HG03442 (cell line): ENCODE measurements around the gene KLF9.

ENCODE experiments used
- ATAC-seq: cut with Tn5 transposase; IDR thresholded peaks from one replicate; pipeline ENCODE4 v1.9.1; 2021; ENCODE audit warnings: mild to moderate bottlenecking, moderate library complexity; ENCODE audit not compliant: unreplicated experiment

The KLF9 gene

DNA sequence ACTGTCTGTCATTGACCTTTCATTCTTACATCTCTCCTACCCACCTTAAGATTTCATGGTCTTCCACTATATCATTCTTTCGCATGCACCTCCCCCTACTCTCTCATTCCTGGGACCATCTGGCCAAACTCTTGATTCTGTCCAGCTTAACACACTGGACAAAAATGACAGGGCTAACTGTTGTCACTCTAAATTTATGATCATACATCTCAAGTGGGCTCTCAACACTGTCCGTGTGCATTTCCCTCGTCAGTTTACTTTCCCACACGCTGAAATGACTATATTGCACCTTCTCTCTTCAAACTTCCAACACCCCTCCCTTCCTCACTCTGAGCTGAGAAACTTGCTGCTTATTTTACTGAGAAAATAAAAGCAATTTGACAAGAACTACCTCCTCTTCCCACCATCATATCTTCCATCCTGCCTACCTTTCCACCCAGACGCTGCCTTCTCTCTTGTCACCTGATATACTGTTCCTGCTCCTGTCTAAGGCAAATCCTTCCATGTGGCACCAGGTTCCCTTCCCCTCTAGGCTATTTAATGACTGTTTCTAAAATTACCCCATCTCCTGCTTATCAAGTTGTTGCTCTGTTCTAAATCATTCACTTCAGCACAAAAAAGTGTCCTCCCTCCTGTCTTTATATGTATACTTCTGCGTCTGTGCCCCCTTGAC lies 8.1 kb upstream of the KLF9 start:
- no peak for ATAC-seq

- ATAC-seq, result no peak
Observed at GRCh38 chr9:70421272-70422180, 7.1 kb upstream of the KLF9 start.

- ATAC-seq, result peak; percentile 16
Observed at GRCh38 chr9:70420441-70421271, 6.2 kb upstream of the KLF9 start.

GRCh38 chr9:70419556-70420440 lies 5.3 kb upstream of the KLF9 start:
- ATAC-seq, result peak; percentile 38

GRCh38 chr9:70418822-70419555 lies 4.5 kb upstream of the KLF9 start:
- ATAC-seq, result peak; percentile 52

DNA sequence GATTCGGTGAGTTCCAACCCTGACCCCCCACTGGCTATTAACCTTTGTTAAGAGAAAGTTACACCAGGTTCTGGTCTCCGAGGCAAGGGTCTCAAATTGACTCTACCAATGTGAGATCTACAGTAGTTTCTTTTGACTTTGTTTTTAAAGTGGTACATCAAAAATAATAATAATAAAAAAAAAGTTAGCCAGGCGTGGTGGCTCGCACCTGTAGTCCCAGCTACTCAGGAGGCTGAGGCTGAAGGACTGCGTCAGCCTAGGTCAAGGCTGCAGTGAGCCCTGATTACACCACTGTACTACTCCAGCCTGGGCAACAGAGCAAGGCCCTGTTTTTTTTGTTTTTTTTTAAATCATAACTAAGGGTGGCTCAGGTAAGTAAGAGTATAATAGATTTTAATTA lies 1.0 kb upstream of the KLF9 start:
- ATAC-seq, result no peak

DNA sequence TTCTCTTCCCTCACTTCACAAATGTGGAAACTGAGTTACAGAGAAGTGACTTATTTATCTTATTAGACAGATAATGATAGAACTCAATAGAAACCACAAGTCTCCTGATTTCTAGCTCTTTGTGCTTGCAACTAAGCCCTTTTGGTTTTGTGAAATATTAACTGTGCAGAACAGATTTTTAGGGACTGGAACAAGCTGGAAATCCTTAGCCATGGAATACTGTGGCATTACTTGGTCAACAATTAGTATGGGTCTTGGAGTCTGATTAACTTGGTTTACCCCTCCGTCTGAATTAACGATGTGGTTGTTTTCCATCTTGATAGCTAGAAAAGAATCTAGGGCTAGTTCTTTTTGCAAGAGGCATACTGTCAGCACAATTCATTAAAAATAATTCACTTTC lies 584 bp upstream of the KLF9 start:
- no peak for ATAC-seq

DNA sequence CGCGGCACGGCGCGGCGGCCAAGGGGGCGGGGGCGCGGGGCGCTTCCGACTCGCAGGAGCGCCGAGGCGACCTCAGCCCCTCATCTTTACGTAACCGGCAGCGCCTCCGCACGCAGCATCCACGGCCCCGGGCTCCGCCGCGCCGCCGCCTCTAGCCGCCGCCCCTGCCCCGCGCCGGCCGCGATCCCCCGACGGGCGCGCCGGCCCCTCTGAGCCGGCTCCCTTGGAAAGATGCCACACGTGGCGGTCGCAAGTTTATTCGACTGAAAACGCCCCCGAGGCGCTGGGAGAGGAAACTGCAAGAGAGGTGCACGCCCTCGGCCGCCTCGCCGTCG lies 1.0 kb downstream of the KLF9 start:
- peak; percentile 16 for ATAC-seq

DNA sequence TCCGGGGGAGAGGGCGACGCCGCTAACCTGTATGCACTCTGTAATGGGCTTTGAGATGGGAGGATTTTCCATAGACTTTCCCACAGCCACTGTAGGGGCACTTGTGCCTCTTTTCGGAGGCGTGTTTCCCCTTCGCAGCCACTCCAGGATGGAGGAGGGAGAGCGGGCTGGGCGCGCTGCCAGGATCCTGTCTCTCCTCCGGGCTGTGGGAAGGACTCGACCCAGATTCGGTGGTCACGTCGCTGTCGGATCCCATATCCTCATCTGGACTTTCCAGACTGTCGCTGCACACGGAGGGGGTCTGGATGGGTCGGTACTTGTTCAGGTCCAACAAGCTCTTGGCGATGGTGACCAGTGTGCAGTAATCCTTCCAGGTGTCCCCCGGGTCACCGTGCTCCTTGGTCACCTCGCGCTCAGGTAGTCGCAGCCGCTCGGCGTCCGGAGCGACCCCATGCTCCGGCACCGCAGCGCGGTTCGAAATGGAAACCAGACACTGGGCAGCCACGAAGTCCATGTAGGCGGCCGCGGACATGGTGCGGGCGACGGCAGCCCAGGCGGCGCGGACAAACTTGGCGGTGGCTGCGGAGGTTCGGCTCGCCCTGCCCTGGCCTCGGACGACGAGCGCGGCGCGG lies 1.5 kb downstream of the KLF9 start:
- no peak for ATAC-seq

DNA sequence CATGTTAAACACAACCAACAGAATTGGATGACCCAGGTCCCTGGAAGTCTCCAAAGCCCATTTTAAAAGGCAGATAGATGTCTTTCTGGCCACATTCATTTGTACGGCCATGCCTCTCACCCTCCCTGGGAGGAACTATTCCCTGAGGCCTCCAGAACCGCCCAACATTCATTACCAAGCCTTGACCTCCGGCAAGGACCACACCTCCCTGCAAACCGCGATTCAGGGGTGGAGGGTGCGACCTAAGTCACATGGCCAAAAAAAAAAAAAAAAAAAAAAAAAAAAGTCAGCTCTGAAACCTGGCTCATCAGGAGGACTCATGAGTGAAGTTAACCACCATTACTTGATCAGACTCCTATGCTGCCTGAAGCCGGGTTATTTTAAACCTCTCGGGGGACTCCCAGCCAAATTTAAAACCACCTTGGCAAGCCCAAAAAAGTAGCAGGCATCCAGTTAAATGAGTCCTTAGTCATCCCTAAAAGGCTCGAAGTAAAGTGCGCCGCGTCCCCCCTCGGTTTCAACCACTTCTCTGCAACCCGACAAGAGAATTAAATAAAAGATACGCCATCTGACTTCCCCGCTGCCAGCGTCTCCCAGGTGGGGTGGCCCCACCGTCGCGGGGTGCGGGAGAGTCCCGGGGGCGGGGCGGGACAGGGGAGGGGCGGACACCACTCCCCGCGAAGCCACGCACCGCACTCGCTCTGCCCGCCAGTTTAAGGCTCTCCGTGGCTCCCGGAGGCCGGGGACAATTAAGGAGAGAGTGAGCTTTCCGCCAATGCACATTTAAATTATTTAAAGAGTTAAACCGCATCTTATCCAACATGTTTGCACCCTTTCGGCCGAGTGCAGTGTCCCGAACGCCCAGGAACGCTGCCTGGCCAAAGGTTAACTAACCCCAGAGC lies 2.3 kb downstream of the KLF9 start:
- peak; percentile 29 for ATAC-seq

- no peak for ATAC-seq
Observed at GRCh38 chr9:70411121-70411929, 3.1 kb downstream of the KLF9 start.

- ATAC-seq, result no peak
Observed at GRCh38 chr9:70410368-70410767, 4.1 kb downstream of the KLF9 start.

GRCh38 chr9:70409800-70410199 lies 4.7 kb downstream of the KLF9 start:
- ATAC-seq, result no peak

- ATAC-seq, result no peak
Observed at GRCh38 chr9:70409280-70409679, 5.2 kb downstream of the KLF9 start.

- ATAC-seq, result no peak
Observed at GRCh38 chr9:70408393-70409040, 5.9 kb downstream of the KLF9 start.

GRCh38 chr9:70407081-70407503 lies 7.4 kb downstream of the KLF9 start:
- ATAC-seq, result no peak

DNA sequence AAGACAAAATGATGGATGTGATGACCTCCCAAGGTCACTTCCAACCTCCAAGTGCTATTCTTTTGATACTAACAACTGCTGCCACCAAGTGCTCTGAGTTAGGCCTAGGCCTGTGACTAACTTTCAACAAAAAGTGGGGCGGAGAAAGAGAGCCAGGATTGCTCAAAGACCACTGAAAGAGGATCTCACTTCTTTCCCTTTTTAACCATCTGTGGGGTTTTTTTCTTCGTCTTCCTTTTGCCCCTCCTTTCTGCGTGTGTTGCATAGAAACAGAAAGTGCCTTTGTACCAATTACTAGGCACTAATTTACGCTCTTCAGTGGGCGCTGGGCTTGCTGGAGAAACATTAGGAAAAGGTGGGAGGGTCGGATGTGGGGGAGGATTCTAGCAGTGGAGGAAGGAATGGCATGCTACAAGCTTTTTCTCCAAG lies 8.0 kb downstream of the KLF9 start:
- ATAC-seq, result peak; percentile 78
